ENCODE data around the gene SCYL2.

The SCYL2 gene

DNA sequence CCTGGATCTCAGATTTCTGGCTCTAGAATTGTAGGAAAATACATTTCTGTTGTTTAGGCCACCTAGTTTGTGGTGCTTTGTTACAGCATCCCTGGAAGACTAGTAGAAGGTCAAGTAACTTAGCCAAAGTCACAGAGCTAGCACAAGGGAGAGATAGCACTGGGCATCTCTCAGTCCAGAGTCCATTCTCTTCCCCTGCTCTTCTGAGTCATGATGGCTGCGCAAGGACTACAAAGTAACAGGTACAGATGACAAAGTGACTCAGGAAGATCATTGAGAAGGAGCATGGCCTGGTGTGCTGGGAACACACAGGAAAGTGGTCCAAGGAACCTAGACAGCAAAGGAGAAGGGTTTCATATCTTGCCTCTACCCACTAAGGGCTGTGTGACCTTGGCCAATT lies 109.2 kb downstream of the SCYL2 start:
- DNase-seq, result no peak

GRCh38 chr12:100381379-100381778 lies 114.4 kb downstream of the SCYL2 start:
- no peak for DNase-seq

- no peak for DNase-seq
Measured at GRCh38 chr12:100382338-100382737, 115.4 kb downstream of the SCYL2 start.

- DNase-seq, result no peak
Measured at GRCh38 chr12:100383586-100384558, 116.9 kb downstream of the SCYL2 start.

DNA sequence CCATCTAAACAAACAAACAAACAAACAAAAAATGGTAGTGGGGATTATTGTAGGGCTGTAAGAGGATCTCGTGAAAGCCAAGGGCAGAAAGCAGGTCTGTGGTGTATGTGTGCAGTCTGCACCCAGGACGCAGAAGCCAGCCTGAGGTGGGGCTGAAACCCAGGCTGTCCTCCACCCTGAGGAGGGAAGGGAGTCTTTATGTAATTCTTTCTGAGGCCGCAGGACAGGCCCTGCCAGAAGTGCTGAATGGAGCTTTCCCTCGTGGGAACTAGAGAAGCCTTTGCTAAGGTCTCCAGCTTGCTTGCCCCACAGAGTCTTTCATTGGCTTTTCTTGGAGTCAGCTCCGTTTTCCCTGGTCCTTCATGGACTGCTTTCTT lies 117.6 kb downstream of the SCYL2 start:
- DNase-seq, result no peak

GRCh38 chr12:100388382-100388781 lies 121.4 kb downstream of the SCYL2 start:
- DNase-seq, result no peak

Measured in fibroblast of upper back skin (primary cell).